ENCODE results near the gene TPRG1L.

TPRG1L gene

DNA sequence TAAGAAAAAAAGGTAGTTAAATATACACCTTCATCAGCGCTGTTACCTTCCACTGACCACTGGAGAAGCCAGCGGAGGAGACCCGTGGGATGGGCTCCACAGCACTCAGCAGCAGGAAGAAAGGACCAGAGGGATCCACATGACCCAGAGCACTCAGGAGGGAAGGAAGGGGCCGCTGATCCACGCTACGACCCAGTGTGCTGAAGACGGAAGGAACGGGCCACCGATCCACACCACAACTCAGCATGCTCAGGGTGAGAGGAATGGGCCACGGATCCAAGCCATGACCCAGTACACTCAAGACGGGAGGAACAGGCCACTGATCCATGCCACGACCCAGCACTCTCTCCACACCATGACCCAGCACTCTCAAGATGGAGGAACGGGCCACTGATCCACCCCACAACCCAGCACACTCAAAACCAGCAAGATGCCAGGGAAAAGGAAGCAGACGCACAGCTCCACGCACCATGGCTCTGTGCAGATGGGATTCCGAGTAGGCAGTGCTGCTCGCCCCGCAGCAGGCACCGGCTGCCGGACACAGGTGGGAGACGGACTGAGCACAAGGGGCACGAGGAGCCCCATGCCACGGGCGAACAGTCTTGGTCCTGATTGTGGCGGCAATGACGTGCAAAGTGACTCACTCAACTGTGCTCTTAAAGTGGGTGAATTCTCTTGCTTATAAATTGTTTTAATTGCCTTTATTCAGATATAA is 16.4 kb downstream of the TPRG1L start:
- POLR2A ChIA-PET = no interaction called here
- no peak for DNase-seq (ENCODE audit: extremely low spot score)
- TF ChIP-seq CTCF (IDR thresholded peaks at IDR 0.05; ENCODE audit: control extremely low read depth, extremely low read depth, low read depth, missing control alignments) = no peak
- CTCF ChIA-PET = interaction anchor here (0.7 to 1.3 kb wide), 2 partner anchors 11 to 16 kb away, joined by 3 read pairs; partner anchors contain the start of gene TPRG1L

DNA sequence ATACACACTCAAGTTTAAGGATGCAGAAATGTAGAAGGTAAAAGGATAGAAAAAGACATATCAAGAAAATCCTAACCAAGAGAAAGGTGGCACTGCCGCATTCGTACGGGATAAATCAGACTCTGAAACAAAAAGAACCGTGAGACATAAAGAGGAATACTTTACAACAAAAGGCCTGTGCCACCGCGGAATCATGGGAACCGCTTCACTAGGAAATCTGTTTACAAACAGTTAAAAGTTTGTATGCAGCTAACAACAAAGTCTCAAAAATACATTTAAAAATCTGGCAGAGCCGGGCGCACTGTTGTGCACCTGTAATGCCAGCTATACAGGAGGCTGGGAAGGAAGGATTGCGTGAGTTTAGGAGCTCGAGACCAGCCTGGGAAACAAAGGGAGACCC is 17.0 kb downstream of the TPRG1L start:
- TF ChIP-seq CTCF (IDR thresholded peaks at IDR 0.05; ENCODE audit: control extremely low read depth, extremely low read depth, low read depth, missing control alignments) = no peak
- DNase-seq (ENCODE audit: extremely low spot score) = no peak
- ChIA-PET CTCF (interaction anchor here (0.7 to 1.3 kb wide), 3 partner anchors 12 to 53 kb away, joined by 3 read pairs; partner anchors contain the start of gene TPRG1L), POLR2A (no interaction called here)

DNA sequence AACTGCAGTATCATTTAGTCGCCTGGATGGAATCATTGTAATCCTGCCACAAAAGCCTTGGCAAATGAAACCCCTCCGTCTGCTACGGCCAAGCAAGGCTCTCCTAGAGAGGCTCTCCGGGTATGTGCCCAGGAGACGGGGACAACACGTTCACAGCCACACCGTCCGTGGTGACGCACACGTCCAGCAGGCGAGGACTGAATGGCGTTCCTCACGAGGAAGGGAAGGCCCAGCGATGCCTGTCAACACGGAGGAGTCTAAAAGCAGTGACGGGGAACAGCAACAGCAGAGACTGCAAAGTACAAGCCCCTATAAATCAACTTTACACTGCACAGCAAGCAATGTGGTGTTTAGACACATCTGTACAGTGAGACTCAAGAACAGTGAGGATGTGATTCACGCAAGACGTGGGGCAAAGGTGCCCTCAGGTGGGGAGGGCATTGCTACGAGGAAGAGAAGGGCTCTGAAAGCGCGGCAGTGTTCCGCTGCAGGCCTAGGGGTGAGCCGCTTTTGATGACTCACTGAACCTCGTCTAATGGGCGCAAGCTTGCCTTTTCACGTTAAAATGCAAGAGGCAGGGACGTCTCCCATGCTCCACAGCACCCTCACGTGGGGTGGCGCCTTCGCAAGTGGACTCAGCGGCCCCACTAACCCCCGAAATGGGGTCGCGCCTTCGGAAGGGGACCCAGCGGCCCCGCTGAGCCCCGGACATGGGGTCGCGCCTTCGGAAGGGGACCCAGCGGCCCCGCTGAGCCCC is 18.3 kb downstream of the TPRG1L start:
- POLR2A ChIA-PET = no interaction called here
- TF ChIP-seq CTCF (IDR thresholded peaks at IDR 0.05; ENCODE audit: control extremely low read depth, extremely low read depth, low read depth, missing control alignments) = no peak
- CTCF ChIA-PET = interaction anchor here (1.3 kb wide), 1 partner anchor 52 kb away, joined by 3 read pairs; no protein-coding TSS in a partner anchor
- DNase-seq (ENCODE audit: extremely low spot score) = no peak

- ChIA-PET CTCF (no interaction called here), POLR2A (no interaction called here)
- DNase-seq (ENCODE audit: extremely low spot score) = no peak
- no peak for TF ChIP-seq CTCF (IDR thresholded peaks at IDR 0.05; ENCODE audit: control extremely low read depth, extremely low read depth, low read depth, missing control alignments)
These were observed 19.5 kb downstream of the TPRG1L start for GRCh38 chr1:3644273-3644672.

- TF ChIP-seq CTCF (IDR thresholded peaks at IDR 0.05; ENCODE audit: control extremely low read depth, extremely low read depth, low read depth, missing control alignments) = no peak
- ChIA-PET CTCF (interaction anchor here (2.5 kb wide), 1 partner anchor 26 kb away, joined by 9 read pairs; no protein-coding TSS in a partner anchor), POLR2A (no interaction called here)
- no peak for DNase-seq (ENCODE audit: extremely low spot score)
These were observed 20.4 kb downstream of the TPRG1L start for GRCh38 chr1:3645247-3645646.

- ChIA-PET CTCF (interaction anchor here (2.0 to 2.5 kb wide), 2 partner anchors 11 to 26 kb away, joined by 4 to 9 read pairs; no protein-coding TSS in a partner anchor), POLR2A (no interaction called here)
- no peak for TF ChIP-seq CTCF (IDR thresholded peaks at IDR 0.05; ENCODE audit: control extremely low read depth, extremely low read depth, low read depth, missing control alignments)
These were observed 21.0 kb downstream of the TPRG1L start for GRCh38 chr1:3645666-3646355.

More at GRCh38 chr1:3645666-3646355, 21.0 kb downstream of the TPRG1L start:
- DNase-seq (ENCODE audit: extremely low spot score) = no peak

All from GM10248 (cell line).